ENCODE results near the gene UBE2O.

UBE2O gene

DNA sequence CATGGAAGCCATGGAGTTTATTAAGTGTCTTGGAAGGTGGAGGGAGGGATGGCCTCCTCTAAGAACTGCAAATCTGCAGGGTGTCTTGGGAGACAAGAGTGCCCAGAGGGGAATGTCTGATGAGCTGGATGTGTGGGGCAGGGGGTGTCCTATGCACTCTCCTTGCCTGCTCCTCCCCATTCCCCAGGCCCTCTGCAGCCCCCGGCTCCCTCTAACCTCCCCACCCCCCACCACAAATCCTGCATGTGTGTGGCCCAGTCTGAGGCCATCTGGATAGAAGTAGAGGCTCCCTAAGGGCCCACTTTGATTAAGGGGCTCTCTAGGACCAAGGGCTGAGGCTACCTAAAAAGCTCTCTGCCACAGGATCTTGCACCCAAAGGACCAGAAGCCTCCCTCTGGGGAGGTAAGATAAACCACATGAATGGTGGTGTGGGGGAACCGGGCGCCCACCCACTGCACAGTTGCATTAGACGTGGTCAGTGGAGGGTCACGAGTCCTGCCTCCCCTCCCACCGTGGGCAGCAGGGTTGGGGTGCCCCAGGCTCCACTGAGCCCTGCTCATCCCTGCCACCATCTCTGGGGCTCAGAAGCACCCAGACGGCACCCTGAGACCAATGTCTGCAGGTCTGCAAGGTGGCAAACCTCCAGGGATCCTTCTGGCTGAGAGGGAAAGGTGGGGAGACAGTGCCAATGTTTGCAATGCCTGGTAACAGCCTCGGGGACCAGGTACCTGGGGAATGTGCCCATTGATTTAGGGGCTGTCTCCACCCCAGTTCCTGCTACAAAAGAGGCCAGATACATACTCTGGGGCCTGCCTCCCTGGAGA lies 15.1 kb upstream of the UBE2O start:
- no peak for DNase-seq (ENCODE audit: low spot score)
- FAIRE-seq, result no peak

DNA sequence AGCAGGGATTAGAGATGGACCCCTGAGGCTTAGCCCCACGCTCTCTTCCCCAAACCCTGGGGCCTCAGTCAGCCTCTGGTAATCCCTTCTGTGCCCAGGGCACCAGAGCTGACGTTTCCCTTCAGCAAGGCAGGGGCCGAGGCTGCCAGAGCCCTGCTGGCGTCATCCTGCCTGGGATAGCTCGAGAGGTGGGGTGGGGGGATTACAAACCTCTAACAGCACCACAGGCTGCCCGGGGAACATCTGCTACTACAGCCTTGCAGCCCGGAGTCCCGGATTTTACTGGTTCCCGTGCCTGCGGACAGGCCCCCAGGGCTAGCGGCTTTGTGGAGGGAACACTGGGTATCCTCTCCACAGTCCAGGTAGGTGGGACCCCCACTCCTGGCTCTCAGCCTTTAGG lies 14.4 kb upstream of the UBE2O start, which contains the start of gene AANAT:
Gene AANAT (plus strand): TSS at position 238 of the 400 bp plus-strand sequence. CDS start 1,144 bp downstream, outside the sequence.
- DNase-seq (ENCODE audit: low spot score) (no peak), FAIRE-seq (no peak)

DNA sequence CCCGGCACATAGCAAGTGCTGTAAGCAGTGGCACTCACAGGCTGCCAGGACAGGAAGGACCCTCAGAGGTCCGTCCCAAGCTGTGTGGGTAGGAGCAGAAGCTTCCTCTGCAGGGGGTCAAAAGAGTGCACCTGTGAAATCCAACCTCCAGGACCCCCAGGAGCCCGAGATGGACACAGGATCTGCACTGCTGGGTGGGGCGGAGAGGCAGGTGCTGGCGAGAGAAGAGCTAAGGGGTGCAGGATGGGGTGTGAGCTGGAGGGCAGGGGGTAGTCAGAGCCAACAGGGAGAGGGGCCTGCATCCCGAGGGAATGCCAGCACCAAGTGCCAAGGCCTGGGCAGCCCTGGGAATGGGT lies 13.8 kb upstream of the UBE2O start:
- DNase-seq (ENCODE audit: low spot score) (no peak), FAIRE-seq (no peak)

DNA sequence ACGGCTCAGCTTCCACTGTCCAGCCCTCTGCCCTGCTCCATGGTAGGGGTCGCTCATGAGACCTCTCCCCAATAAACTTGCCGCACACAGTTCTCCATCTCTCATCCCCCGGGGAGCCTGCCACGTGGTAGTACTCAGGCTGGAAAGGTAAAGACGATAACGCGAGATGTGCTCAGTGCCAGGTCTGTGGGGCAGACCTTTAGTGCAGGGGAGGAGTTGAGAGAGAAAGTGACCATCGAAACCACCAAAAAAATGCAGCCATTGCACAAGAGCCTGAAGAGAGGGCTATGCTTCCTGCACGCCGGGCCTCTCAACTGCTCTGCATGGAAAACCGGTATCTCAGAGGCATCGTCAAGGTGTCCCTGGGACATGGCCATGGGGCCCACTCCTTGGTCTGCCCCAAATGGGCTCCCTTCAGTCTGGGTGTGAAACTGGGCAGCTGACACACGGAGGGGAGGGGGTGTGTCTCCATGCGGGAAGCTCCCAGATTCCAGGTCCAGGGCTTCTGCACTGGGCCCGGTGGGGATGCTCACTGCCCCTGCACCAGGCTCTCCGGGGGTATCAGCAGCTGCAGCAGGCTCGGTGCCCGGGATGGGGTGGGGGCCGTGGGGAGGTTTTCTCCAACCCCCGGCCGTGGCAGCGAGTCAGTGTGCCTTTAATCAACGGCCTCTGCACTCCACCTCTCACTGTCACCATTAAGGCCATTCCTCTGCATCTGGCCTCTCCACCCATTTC lies 9.8 kb upstream of the UBE2O start:
- DNase-seq (ENCODE audit: low spot score) (no peak), FAIRE-seq (no peak)

DNA sequence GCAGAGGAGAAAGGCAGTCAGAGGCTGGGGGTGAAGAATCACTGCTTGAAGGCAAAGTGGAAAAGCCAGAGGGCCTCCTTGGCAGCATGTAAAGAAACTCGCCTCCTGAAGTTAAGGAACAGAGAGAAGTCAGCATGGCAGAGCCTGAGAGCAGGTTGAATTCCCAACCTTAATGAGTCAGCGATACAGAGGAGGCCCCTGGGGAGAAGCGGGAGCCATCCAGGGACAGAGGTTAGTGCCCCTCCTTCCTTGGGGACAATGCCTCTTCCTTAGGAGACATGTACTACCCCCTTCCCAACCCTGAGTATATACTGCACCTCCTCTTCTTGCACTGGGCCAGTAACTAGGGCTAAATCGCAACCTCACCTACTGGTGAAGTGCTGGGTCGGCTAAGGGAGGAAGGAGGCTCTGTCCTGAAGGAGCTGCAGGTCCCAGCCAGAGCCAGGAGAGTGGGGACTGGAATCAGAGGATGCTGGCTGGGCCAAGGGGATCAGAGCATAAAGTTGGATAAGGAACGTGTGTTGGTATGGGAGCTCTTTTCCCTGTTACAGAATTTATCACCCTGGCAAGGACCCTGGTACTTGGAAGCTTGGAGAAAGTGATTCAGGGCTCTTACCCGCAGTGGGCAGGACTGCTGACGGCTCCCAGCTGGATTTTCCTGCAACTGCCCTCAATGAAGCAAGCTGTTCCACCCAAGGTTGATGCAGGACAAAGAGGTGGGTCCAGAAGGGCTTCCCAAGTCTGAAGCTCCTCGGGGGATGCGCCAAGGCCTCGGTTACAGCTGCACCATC lies 9.0 kb upstream of the UBE2O start:
- FAIRE-seq, result peak; percentile 5

DNA sequence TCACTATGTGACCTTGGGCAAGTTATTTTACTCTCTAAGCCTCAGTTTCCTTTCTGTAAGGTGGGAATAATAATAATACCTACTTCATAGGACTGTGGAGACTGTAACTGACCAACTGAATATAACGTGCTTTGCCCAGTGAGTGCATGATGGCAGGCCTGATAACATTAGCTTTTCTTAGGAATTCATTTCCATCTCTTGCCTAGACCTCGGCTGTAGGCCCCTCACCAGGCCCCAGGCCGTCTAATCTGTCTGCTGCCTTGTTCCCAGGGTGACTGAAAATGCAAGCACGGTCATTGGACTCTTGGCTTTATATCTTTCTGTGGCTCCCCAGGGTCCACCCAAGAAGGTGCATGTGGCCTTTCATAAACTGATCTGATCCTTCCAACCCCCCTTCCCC lies 6.7 kb upstream of the UBE2O start:
- FAIRE-seq (no peak), DNase-seq (ENCODE audit: low spot score) (no peak)

More for the DNA sequence above, 9.0 kb upstream of the UBE2O start:
- DNase-seq (ENCODE audit: low spot score), result no peak

DNA sequence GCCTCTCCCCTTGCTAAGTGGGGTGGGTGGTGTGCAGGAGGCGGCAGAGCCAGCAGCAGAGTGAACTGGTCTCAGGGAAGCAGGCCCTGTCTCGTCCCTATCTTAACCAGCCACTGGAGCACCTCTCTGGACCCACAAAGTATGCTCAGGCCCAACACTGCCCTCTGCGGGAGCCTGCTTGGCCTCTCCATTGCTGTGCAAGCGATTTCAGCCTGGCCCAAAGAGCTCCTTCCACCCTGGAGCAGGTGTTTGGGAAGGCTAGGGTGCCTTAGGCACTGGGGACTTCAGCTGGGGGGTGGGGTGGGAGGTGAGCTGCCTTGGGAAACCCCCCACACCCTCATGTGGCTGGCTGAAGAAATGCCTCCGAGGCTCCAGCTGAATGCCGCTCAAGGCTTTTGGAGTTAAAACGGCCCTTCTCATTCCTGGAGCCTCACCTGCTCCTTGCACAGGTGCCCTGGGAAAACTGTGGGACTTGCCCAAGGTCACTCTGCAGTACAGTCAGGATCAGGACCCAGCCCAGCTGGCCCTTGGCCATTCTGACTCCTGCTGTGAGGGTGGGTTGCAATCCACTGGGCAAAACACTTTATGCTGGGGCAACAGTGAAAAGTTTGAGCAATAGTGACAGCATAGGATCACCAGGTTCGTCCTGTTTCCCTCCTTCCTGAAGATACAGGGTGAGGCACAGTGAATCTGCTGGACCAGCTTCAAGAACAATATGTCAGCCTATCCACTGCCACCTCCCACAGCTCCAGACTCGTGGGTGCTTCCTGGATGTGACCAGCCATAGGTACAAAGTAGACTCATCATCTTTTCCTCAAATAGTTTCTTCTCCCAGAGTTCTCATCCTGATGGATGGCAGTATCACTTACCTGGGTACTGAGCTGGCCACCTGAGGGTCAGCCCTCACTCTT lies 5.9 kb upstream of the UBE2O start:
- FAIRE-seq (peak; percentile 30), DNase-seq (ENCODE audit: low spot score) (peak; percentile 54)

DNA sequence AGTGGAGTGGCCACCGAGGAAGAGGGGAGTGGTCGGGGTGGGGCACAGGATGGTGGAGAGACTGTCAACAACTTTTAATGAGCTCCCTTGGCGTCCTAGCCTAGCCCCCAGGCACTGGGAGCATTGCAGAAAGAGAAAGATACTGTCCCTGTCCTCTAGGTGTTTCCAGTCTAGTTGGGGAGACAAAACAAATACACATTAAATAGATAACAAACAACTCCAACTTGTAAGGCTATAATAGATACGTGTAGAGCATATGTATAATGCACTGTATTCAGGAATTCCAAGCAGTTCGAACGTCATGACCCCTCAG lies 435 bp upstream of the UBE2O start:
- DNase-seq (ENCODE audit: low spot score) (no peak), FAIRE-seq (no peak)

DNA sequence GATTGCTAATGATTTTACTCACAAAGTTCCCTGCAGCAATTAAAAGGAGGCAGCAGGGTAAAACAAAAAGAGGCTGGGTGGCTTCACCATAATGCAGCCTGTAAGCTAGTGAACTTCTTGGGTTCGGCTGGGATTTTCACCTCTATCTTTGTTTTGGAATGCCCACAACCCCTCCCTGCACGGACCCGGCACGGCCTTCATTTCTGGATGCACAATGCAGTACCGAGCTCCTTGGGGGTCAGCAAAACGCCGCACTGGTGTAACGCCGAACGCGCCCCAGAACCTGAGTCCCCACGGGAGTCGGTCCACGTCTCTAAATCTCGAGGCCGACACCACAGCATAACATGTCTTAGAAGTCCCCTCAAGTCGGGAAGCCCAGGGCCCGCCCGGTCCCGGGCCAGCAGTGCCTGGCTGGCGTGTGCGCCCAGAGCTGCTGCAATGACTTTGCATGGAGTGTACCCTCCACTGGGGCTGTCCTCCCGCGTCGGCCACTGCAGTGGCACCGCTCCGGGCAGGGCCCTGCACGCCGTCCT lies 759 bp downstream of the UBE2O start:
- FAIRE-seq (no peak), DNase-seq (ENCODE audit: low spot score) (no peak)

DNA sequence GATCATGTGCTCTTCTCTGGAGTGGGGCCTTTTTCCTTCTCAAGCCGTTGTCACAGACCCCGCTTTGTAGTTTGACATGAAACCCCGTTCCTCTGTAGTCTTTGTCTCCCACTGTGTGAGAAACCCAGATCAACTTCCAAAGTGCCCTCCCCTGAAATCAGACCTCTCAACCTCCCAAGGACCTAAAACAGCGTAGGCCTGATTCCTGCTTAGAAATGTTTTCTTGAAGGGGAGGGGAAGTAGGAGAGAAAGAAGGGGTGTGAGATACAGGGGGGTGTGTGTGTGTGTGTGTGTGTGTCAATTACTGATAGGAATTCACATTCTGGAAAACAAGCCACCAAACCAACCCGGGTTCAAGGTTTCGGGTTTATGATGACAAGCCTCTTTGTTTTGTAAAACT lies 1.4 kb downstream of the UBE2O start:
- DNase-seq (ENCODE audit: low spot score), result no peak
- FAIRE-seq, result no peak

DNA sequence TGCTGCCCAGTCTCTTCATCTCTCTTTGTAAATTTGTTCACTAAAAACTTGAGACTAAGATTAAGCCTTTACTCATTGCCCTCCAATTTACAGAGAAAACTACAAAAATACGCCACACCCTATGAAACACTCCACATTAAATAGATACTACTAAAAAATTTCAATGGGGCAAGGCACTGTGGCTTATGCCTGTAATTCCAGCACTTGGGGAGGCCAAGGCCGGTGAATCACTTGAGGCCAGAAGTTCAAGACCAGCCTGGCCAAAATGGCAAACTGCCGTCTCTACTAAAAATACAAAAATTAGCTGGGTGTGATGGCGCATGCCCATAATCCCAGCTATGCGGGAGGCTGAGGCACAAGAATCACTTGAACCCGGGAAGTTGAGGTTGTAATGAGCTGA lies 3.8 kb downstream of the UBE2O start:
- DNase-seq (ENCODE audit: low spot score) (no peak), FAIRE-seq (no peak)

DNA sequence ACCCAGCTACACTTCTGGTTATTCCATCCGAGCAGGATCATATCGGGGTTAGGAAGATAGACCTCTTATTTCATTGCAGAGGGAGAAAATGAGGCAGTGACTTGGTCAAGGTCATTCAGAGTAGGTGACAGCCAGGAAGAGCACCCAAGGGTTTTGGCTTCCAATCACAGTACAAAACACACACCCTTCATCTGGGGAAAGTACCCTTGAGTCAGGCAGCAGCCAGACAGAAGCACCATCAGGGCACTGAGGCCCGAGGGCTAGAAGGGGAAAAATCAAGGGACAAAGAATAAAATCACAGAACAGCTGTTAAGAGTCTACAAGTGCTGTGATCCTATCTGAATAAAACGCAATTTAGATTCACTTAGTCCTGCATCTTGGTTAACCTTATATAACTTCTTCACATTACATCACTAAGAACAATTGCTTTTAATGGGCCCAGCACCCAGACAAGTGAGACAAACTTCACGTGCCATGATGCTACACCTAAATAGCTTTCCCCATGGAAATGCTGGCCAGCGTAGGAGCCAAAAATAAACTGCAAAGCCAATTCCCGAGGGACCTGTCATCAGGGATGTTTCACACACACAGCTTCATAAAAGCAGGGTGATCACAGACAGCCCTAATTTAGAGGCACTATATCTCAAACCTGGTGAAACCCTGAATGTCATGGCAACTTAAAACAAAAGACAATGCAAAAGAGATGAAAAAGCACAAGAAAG lies 4.9 kb downstream of the UBE2O start:
- no peak for FAIRE-seq

DNA sequence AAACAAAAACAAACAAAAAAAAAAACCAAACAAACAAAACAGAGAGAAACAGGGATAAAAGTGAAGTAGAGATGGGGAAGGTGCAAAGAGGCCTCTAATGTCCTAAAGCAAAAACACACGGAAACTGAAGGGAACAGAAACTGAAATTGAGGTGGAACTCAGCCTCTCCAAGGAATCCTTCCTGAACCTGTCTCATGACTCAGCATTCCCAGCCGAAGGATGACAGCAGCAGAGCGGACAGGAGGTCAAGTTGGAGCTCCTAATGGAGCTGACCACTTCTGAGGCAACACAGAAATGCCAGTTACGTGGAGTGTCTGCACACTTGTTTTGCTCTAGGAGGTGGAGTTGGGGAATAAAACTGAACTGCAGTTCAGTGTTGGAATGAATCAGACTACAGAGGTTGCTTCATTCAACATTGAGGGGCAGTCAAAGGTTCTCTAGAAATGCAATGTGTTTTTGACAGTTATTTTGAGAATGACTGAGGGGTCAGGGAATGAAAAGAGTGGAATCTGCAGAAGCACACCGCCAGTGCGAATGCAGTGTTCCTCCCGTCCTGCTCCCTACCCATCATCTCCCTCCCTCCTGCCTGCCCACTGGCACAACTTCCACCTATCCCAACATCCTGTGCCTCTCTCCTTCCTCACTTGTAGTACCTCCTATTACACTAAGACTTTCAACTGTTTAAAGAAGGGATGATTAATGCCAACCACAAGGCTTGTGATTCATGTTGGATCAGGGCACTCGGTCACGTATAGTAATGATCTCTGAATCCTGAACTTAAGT lies 6.3 kb downstream of the UBE2O start:
- FAIRE-seq, result peak; percentile 95
- DNase-seq (ENCODE audit: low spot score), result peak; percentile 90

More for the DNA sequence above, 4.9 kb downstream of the UBE2O start:
- DNase-seq (ENCODE audit: low spot score), result no peak

DNA sequence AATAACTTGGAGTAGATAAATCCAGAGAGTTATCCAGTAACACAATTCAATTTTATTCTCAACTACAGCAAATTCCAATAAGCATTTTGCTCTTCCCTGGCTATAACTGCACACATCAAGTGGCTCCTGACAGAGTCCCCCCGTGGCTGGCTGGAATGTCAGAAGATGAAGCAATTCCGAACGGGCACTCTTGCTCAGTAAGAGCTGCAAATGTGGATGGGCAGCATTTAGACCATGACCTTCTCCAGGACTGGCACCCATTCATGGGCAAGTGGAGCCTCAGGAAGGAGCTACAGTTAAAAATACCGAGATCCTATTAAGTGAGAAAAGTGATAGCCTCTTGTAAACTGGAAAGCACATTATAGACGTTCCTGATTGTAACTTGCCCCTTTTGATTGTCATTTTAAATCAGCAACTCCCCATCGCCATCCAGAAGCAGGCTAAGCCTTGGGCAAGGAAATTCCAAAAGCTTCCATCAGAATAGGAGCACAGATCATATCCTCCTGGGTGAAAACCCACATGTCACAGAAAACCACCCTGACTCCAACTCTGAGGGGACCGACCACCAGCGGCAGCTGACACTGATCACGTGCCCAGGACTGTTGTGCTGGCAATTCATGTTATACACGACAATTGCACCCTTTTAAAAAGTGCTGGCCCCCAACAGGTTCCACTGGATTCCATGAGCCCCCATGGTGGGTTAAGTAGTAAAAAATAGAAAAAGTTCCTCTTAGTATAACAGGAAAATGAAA lies 7.1 kb downstream of the UBE2O start:
- DNase-seq (ENCODE audit: low spot score), result no peak
- FAIRE-seq, result no peak

DNA sequence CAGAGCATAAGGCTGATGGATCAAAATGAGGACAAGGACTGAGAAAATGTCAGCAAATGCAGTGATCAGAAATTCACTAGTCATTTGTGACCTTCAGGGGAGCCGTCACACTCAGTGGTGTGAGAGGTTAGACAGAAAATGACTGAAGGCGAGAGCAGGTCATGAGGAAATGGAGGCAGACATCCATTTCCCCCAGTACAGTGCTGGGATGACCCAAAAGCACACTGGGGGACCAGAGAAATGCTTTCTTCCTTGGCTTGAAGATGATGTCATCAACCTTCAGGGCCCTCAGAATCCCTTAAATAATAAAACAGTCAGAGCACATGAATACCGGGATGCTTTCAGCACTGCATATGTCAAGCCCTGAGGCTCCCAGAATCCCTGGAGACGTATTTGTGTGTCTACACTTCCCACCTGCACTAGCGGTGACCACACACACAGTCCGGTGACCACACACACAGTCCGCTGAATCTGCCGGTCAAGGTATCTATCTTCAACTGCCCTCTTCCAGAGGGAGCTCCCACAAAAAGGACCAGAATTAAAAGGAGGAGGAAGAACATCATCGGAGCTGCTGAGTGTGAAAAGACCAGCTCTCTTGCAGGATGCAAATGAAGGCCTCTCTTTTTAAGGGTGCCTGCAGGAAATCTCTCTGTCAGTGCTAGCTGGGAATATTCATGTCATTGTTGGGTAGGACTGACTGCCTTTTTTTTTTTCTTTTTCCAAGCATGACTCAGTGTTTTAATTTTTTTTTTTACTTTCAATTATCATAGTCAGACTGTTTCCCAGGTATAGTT lies 8.2 kb downstream of the UBE2O start:
- FAIRE-seq, result no peak
- DNase-seq (ENCODE audit: low spot score), result no peak

DNA sequence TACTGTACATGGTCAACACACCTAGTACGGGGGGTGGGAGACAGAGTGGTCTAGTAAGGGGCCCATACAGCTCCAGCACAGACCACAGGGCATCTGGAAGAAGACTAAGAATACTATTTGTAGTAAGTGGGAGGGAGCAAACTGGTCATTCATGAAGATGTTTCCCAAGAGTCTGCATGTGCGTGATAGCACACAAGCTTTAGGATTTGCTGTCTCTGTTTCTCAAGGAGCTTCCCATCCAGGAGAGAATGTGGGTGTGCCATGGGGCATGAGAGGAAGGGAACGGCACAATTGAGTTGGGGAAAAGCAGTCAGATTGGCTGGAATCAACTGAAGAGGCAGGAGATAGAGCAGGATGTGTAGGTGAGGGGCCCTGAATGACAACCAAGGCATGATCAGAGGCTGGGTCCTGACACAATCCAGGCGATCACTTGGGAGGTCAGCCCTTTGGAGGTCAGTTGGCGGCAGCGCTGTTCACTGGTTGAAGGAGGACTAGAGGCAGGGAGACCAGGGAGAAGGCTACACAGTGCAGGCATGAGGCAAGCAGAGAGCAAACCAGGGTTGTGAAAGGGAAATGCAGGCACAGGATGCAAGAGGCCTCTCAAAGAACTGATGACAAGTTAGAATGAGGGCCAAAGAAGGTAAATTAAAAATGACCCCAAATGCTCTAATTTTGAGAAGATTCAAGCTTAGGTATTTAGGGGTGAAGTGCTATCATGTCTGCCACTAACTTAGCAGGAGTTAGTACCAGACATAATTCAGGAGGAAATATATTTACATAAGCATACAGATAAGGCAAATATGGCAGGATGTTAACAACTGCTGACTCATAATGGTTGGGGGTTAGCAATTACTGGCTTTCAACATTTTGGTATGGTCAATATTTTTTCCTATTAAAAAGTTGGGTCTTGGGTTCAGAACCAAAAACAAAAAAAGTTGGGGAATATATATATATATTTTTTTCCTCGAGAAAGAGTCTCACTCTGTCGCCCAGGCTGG lies 10.3 kb downstream of the UBE2O start:
- no peak for DNase-seq (ENCODE audit: low spot score)
- FAIRE-seq, result no peak

Measured in urothelium cell line (cell line).